Activated CD8-positive, alpha-beta memory T cell treated with anti-CD3 and anti-CD28 coated beads for 4 hours (primary cell): ENCODE measurements around the gene FAM187B.
"Not testable (repeated sequence)": the region's sequence is repeated elsewhere in the genome, so short reads cannot be mapped to it uniquely, and the experiment has no call there.

Source experiments
- DNase-seq, 2 donors: peaks; one replicate each; pipeline ENCODE4 v3.0.0-alpha.2; 2020; ENCODE audit warnings: low read depth in 2 of 2

Gene FAM187B

GRCh38 chr19:35213663-35214632 lies 14.6 kb downstream of the FAM187B start:
- peak; percentile 55 to 67 for DNase-seq

GRCh38 chr19:35212241-35212640 lies 16.3 kb downstream of the FAM187B start:
- DNase-seq, result no peak

GRCh38 chr19:35211545-35212230 lies 16.9 kb downstream of the FAM187B start:
- DNase-seq, result peak; percentile 45 to 57

GRCh38 chr19:35209646-35210045 lies 18.9 kb downstream of the FAM187B start:
- no peak for DNase-seq

- no peak for DNase-seq
Measured at GRCh38 chr19:35208121-35208520, 20.4 kb downstream of the FAM187B start.

- peak in 1 of 2 donors; percentile 29 for DNase-seq
Measured at GRCh38 chr19:35207391-35207871, 21.1 kb downstream of the FAM187B start.

GRCh38 chr19:35206855-35207254 lies 21.7 kb downstream of the FAM187B start:
- DNase-seq, result no peak

GRCh38 chr19:35206379-35206778 lies 22.2 kb downstream of the FAM187B start:
- DNase-seq, result peak in 1 of 2 donors; percentile 25

GRCh38 chr19:35205733-35206323 lies 22.7 kb downstream of the FAM187B start:
- no peak for DNase-seq

GRCh38 chr19:35204799-35205732 lies 23.5 kb downstream of the FAM187B start:
- DNase-seq, result no peak

- DNase-seq, result no peak
Measured at GRCh38 chr19:35202722-35203688, 25.5 kb downstream of the FAM187B start.

GRCh38 chr19:35199481-35199880 lies 29.1 kb downstream of the FAM187B start:
- no peak for DNase-seq

GRCh38 chr19:35196861-35197260 lies 31.7 kb downstream of the FAM187B start:
- DNase-seq, result not testable (repeated sequence)

- DNase-seq, result no peak
Measured at GRCh38 chr19:35195830-35196229, 32.7 kb downstream of the FAM187B start.

- DNase-seq, result no peak
Measured at GRCh38 chr19:35194012-35194984, 34.2 kb downstream of the FAM187B start.

GRCh38 chr19:35184884-35185283 lies 43.7 kb downstream of the FAM187B start:
- no peak for DNase-seq

- no peak for DNase-seq
Measured at GRCh38 chr19:35184267-35184666, 44.3 kb downstream of the FAM187B start.

- no peak for DNase-seq
Measured at GRCh38 chr19:35181387-35181786, 47.2 kb downstream of the FAM187B start.

GRCh38 chr19:35179830-35180229 lies 48.7 kb downstream of the FAM187B start:
- DNase-seq, result no peak
